Calu3 (cell line): ENCODE data around the gene TMEM63C. TPM values are rescaled to one million over a fixed set of nuclear protein-coding genes. Genes with fewer than 3 reads are reported as not detected.

Experiments
- BruUV-seq: library from RNA; stranded (reverse); fragments of 400-500 nt; replicated peaks from 2 replicates; lab custom pipeline; 2021; lab: Mats Ljungman, UMichigan
- CTCF ChIA-PET: fragments of 300-600 bp; sonication (Branson Sonifier 250); formaldehyde crosslinking; loops from one replicate; lab custom pipeline; 2022; ENCODE audit warnings: antibody characterized with exemption; lab: Charles Lee
- DNase-seq: peaks from one replicate; pipeline ENCODE4 v3.0.0; 2022
- H3K27ac Mint-ChIP-seq: one replicate; pipeline ENCODE4 v1.8.0; 2022; ENCODE audit warnings: mixed read lengths; ENCODE audit not compliant: unreplicated experiment
- H3K27me3 Mint-ChIP-seq: one replicate; pipeline ENCODE4 v1.8.0; 2022; ENCODE audit warnings: mixed read lengths; ENCODE audit not compliant: unreplicated experiment
- H3K36me3 Mint-ChIP-seq: one replicate; pipeline ENCODE4 v1.8.0; 2022; ENCODE audit warnings: mild to moderate bottlenecking, moderate library complexity, mixed read lengths; ENCODE audit not compliant: insufficient read depth, unreplicated experiment
- H3K4me1 Mint-ChIP-seq: one replicate; pipeline ENCODE4 v1.8.0; 2022; ENCODE audit warnings: mild to moderate bottlenecking, low read depth, mixed read lengths; ENCODE audit not compliant: unreplicated experiment
- H3K4me3 Mint-ChIP-seq: one replicate; pipeline ENCODE4 v1.8.0; 2022; ENCODE audit warnings: mild to moderate bottlenecking, low read depth, moderate library complexity, mixed read lengths; ENCODE audit not compliant: unreplicated experiment
- H3K9me3 Mint-ChIP-seq: one replicate; pipeline ENCODE4 v1.8.0; 2022; ENCODE audit warnings: low read depth, mixed read lengths; ENCODE audit not compliant: unreplicated experiment
- CTCF ChIP-seq: fragments of 200-600 bp; IDR thresholded peaks from one replicate; pipeline ENCODE4 v1.8.0; 2022; ENCODE audit warnings: antibody characterized with exemption; ENCODE audit not compliant: unreplicated experiment
- intact Hi-C: fragments of 100-400 bp; cut with micrococcal nuclease; formaldehyde crosslinking; loops from one replicate; pipeline ENCODE4 v1.10.0; 2022; ENCODE audit not compliant: unreplicated experiment
- total RNA-seq: library from RNA; stranded (reverse); gene quantifications from 2 replicates; pipeline ENCODE4 v1.2.3, GENCODE V29; 2022

TMEM63C gene
- total RNA-seq, 1 experiment from 2014 or later: 1.1 TPM

GRCh38 chr14:77195766-77196165 lies 14.2 kb downstream of the TMEM63C start:
- CTCF ChIA-PET: no interaction called here
- Mint-ChIP-seq H3K27me3 (peaks cover 86% of the 10 kb centered on the region), H3K36me3 (no peaks in the 10 kb centered on the region)

GRCh38 chr14:77197988-77198387 lies 16.4 kb downstream of the TMEM63C start:
- CTCF ChIA-PET: no interaction called here
- no peak for DNase-seq
- Mint-ChIP-seq H3K27me3 (peaks cover 93% of the 10 kb centered on the region), H3K36me3 (no peaks in the 10 kb centered on the region), H3K4me1 (no peaks in the 10 kb centered on the region), H3K27ac (no peak overlapping the region), H3K4me3 (no peak overlapping the region), H3K9me3 (no peaks in the 10 kb centered on the region)
- TF ChIP-seq CTCF: no peak
- intact Hi-C loops: no loop called here
- no TSS peak for BruUV-seq

More at GRCh38 chr14:77195766-77196165, 14.2 kb downstream of the TMEM63C start:
- H3K9me3 Mint-ChIP-seq: no peaks in the 10 kb centered on the region
- no peak overlapping the region for H3K27ac Mint-ChIP-seq
- no peak overlapping the region for H3K4me3 Mint-ChIP-seq
- TF ChIP-seq CTCF: no peak
- intact Hi-C loops: no loop called here
- DNase-seq: no peak
- H3K4me1 Mint-ChIP-seq: no peaks in the 10 kb centered on the region
- BruUV-seq: no TSS peak

GRCh38 chr14:77198561-77198960 lies 17.0 kb downstream of the TMEM63C start:
- CTCF ChIA-PET: no interaction called here

GRCh38 chr14:77199590-77199989 lies 18.0 kb downstream of the TMEM63C start:
- no peak for TF ChIP-seq CTCF
- H3K36me3 Mint-ChIP-seq: no peaks in the 10 kb centered on the region
- H3K4me3 Mint-ChIP-seq: no peak overlapping the region
- H3K9me3 Mint-ChIP-seq: no peaks in the 10 kb centered on the region
- DNase-seq: no peak
- intact Hi-C loops: no loop called here
- no TSS peak for BruUV-seq
- H3K27me3 Mint-ChIP-seq: peaks cover 93% of the 10 kb centered on the region
- H3K4me1 Mint-ChIP-seq: no peaks in the 10 kb centered on the region
- CTCF ChIA-PET: interaction anchor here (0.8 kb wide), 1 partner anchor 102 kb away, joined by 3 read pairs; no protein-coding TSS in a partner anchor
- no peak overlapping the region for H3K27ac Mint-ChIP-seq

More at GRCh38 chr14:77198561-77198960, 17.0 kb downstream of the TMEM63C start:
- no TSS peak for BruUV-seq
- Mint-ChIP-seq H3K36me3 (no peaks in the 10 kb centered on the region), H3K27ac (no peak overlapping the region), H3K27me3 (peaks cover 93% of the 10 kb centered on the region), H3K9me3 (no peaks in the 10 kb centered on the region), H3K4me1 (no peaks in the 10 kb centered on the region), H3K4me3 (no peak overlapping the region)
- no peak for DNase-seq
- intact Hi-C loops: no loop called here
- no peak for TF ChIP-seq CTCF
